HG03354 (cell line): ENCODE measurements around the gene GXYLT2.

Experiments
- ATAC-seq: cut with Tn5 transposase; IDR thresholded peaks from one replicate; pipeline ENCODE4 v1.9.1; 2021; ENCODE audit warnings: mild to moderate bottlenecking; ENCODE audit not compliant: unreplicated experiment, poor library complexity, severe bottlenecking

The GXYLT2 gene, protein sequence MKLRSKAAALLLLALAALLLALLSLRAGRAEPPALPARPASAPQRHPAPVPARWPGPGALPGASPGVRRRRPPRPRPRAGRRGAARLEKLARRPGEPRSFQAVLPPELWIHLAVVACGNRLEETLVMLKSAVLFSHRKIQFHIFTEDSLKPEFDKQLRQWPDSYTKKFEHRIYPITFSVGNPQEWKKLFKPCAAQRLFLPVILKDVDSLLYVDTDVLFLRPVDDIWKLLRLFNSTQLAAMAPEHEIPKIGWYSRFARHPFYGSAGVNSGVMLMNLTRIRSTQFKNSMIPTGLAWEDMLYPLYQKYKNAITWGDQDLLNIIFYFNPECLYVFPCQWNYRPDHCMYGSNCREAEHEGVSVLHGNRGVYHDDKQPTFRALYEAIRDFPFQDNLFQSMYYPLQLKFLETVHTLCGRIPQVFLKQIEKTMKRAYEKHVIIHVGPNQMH

DNA sequence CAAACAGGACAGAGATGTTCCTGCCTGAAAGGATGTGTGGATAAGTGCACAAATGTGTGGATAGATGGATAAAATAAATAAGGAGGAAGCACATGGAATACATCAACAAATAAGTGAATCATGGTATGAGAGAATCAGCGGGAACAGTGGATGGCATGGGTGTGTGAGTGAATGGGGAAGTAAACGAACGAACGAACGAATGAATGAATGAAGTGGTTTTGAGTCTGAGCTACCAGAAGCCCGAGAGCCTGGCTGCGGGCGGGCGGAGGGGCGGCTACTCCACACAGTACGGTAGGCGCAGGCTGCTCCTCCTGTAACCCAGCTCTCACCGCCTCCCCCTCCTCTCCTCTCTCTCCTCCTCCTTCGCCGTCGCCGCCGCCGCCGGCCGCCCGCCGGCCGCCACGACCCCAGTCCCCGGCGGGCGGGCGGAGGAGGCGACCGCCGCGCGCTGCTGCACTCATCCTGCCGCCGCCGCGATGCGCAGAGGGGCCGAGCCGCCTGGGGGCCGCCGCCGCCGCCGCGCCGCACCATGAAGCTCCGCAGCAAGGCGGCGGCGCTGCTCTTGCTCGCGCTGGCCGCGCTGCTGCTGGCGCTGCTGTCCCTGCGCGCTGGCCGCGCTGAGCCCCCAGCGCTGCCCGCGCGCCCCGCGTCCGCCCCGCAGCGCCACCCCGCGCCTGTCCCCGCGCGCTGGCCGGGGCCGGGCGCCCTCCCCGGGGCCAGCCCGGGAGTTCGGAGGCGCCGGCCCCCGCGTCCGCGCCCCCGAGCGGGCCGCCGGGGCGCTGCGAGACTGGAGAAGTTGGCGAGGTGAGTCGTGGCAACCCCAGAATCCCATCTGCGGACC lies at the start of gene GXYLT2:
Gene GXYLT2 (plus strand): TSS at position 342 of the 841 bp plus-strand sequence. CDS start 188 bp downstream, at position 530.
- peak; percentile 62 for ATAC-seq

DNA sequence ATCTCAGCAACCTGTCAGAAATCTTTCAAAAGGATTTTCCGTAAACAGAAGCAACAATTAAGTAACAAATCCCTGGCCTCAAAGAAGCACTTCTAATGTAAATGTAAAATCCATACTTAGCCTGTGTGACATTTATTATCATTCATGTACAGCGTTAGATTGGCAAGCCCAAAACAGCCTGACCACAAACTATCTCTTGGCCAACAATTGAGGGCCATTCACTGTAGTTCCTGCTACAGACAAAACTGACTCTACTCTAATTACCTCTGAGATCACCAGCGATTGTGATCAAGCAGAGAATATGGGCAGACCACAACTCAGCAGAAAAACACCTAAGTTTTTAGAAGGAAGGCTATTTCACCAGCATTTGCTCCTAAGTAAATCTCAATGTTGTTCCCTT lies 48.8 kb upstream of the GXYLT2 start:
- no peak for ATAC-seq

DNA sequence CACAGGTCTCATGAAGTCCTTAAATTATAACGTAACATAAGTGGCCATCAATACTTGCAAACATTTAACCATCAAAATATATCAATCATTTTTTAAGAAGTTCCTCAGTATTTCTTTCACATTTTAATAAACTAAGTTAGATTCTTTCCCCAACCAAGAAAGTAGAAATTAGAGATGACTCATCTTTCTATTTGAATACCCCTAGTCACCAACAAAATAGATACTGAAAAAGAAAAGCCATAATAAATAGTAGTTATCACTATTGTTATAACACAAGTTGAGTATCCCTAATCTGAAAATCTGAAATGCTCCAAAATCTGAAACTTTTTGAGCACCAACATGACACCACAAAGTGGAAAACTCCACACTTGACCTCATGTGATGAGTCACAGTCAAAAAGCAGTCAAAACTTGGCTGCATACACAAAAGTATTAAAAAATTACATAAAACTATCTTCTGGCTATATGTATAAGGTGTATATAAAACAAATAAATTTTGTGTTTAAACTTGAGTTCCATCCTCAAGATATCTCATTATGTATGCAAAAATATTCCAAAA lies 43.3 kb upstream of the GXYLT2 start:
- ATAC-seq, result no peak

DNA sequence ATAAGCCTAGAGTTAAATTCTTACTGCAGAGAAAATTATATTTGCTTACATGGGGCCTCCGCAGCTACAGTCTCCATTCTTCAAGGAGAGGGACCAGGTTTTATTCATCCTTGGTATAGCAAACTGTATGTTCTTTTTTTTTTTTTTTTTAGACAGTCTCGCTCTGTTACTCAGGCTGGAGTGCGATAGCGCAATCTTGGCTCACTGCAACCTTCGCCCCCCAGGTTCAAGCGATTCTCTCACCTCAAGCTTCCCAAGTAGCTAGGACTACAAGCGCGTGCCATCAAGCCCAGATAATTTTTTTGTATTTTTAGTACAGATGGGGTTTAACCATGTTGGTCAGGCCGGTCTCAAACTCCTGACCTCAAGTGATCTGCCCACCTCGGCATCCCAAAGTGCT lies 41.7 kb upstream of the GXYLT2 start:
- no peak for ATAC-seq

DNA sequence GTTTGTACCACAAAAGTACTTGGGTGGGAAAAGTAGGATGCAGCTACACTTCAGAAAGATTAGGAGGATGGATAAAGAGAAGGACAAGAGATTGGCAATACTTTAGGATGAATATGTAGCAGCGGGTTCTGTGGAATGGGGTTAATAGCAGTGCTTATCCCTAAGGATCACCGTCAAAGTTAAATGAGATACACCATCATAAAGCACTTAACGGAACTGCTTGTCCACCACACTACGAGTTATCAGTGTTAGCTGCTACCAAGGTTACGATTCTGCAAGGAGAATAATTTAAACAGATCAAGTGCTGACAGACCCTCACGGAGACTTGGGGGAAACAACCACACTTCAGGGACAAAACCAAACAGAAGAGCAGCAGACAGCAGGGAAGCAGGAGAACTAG lies 40.6 kb upstream of the GXYLT2 start:
- no peak for ATAC-seq

DNA sequence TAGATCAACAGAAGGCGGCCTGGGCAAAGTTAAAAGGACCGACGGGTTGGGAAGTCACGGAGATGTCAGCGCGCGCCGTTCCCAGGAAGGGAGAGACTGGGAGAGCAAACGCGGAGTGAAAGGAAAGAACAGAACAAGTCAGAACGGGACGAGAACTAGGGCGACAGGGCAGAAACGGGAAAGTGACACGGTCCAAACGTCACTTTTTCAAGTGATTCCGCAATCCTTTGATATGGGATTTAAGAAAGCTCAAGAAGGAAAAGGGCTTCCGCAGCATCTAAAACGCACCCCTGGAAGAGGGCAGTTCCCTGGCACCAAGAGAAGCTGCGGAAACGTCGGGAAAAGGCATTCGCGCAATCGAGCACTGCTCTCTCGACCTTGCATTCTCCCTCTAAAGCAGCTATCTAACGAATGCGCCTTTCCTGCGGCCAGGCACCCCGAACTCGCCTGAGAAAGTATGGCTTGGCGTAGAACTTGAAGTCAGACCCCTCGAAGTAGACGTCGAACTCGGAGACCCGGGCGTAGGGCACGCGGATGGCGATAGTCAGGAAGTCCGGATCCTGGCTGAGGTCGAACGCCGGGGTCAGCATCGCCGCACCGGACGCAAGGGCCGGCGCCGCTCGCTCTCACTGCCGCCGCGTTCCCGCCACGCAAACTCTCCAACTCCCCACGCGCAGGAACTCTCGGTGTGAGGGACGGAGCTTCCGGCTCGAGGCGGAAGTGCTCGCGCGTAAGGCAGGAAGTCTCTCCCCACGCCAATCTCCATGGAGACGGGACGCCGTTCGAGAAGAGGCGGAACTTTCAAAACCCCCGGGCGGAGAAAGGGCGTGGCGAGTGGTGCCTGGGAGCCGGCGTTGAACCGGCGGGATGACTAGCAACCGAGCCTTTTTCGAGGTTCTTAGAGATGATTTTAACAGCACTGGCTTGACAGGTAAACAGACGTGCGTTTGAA lies 39.8 kb upstream of the GXYLT2 start, which contains the start of gene SHQ1:
Gene SHQ1 (minus strand): TSS at position 695 of the 952 bp plus-strand sequence. CDS start 105 bp downstream, at position 590.
- peak; percentile 95 for ATAC-seq

DNA sequence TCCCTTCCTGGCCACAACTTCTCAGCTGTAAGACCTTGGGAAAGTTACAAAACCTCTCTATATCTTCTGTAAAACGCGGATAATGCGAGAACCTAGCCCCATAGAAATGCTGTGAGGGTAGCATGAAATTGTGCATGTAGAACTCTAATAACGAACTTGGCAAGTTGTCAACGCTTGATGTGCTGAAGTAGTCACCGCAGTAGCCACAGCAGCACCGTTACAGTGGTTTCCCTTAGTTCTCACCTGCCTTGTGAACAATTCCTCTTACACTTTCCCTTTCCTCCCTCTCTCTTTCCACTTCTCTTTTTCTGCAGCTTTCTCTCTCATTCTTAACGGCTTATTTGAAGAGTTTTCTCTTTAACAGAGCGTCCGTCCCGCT lies 39.2 kb upstream of the GXYLT2 start:
- ATAC-seq, result peak; percentile 40

DNA sequence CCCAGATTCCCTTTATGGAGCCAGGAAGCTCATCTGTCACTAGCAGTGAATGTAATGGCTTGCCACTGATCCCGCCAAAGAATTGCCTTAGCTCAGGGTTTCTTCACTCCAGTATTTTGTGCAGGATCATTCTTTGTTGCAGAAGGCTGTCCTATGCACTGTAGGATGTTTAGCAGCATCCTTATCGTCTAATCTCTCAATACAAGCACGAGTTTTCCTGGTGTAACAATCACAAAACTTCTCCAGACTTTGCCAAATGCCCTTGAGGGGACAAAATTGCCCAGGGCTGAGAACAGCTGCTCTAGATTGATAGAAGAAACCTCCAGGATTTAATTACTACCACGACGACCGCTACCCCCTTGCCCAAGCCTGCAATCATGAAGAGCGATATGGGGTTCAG lies 32.8 kb upstream of the GXYLT2 start:
- no peak for ATAC-seq

DNA sequence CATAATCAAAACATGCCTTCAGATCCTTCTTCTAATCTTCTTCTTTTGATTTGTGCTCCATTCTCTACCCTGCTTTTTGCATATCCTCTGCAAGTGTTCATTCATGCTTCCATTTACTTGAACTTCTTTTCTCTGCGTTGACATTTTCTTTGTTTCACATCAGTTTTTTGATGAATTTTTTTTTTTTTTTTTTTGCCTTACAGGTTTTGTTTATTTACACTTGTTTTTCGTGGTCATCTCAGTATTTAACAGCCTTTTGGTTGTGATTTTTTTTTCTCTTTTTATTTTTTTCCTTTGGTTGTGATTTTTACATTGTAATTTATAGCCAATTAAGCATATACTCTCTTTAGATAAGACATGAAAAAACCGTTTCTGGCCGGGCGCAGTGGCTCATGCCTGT lies 27.8 kb upstream of the GXYLT2 start:
- no peak for ATAC-seq

DNA sequence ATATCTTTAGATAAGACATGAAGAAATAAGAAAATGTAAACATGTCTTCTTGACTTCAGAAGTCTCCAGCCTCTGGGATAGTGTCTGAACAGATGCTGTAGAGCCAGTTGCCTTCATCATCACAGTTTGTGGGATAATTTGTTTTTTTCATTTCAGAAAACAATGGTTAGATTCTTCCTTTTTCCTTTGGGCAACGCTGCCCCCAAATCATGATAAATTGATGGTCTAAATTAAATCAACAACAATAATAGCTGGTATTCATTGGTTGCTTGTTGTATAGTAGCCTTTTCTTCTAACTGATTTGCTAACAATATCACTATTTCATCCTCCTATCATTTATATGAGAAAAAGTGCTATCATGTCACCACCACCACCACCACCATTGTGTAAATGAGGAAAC lies 27.0 kb upstream of the GXYLT2 start:
- no peak for ATAC-seq

DNA sequence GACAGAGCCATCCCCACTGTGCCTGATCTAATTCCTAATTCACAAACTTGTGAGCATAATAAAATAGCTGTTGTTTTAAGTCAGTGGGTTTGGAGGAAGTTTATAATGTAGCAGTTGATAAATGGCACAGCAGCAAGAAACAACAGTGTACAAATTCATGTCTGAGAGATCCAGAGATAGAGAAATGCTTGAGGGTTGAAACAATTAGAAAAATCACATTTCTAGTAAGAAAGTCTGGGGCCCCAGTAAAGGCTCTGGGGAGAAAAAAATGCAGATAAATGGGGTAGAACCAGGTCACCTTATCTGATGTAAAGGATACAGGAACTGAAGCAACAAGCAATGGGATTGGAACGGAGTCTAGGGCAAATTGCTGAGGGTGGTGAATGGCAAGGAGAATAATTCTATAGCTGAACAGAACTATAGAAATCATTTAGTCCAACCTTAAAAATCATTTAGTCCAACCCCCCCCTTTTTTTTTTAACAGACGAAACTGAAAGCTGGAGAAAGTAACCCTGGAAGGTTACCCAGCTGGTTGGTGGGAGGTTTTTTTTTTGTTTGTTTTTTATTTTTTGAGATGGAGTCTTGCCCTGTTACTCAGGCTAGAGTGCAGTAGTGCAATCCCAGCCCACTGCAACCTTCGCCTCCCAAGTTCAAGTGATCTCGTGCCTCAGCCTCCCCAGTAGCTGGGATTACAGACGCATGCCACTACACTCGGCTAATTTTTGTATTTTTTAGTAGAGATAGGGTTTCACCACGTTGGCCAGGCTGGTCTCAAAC lies 25.3 kb upstream of the GXYLT2 start:
- no peak for ATAC-seq

DNA sequence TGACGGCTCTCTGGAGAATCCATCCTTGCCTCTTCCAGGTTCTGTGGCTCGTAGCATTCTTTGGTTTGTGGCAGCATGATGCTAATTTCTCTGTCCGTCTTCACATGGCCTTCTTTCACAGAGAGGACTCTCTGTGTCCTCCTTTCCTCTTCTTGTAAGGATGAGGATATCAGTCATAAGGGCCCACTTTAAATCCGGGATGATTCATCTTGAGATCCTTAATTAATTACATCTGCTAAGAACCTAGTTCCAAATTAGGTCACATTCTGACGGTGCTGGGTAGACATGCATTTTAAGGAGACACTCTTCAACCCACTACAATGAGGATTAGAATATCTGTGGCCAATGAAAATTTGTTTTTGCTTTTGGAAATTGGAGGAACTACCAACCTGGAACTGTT lies 15.7 kb upstream of the GXYLT2 start:
- no peak for ATAC-seq

DNA sequence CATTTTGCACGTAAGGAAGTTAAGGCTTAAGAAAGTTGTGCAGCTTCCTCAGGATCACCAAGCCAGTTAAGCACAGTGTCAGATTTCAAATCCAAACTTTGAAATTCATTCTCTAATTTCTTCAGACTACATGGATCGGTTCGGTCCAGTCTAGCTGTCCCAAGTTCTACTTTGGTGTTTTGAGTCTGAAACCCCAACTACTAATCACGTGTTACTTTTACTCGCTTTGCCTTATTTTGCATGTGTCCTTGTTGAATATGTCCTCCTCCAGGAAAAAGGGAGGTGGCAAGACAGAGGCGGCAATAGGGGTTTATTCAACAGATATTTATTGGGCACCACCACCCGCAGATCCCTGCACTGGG lies 522 bp upstream of the GXYLT2 start:
- ATAC-seq, result no peak

DNA sequence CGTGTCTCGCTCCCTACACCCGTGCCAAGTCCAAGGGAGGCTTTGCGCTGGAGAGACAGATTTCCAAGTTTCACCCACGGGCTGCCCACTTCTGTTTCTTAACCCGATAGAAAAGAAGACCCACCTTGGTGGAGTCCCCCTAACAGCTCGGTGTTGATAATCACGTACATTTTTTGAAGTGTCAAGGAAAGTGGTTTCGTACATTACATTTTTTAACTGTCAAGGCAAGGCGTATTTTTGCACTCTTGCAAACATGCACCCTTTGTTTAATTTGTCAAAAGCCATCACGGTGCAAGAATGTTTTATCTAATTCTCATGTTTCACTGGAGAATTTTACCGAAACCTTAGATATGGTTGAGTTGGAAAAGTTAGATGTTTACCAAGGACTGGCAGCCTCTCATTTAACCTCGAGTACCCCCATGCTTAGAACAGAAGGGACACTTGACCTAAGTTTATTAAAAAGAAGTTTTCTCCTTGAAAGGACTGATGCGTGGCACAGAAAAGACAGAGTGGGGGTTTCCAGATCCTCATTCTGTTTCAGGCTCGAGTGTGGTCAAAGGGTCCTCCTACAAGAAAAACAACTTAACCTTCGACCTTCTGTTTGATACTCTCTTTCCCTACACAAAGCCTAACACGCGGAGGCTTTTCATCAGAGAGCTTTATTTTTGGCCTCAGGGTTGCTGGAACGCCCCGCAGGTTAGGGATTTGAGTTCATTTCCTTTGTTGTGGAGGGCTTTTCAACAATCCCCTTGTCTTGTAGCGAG lies 882 bp downstream of the GXYLT2 start:
- no peak for ATAC-seq

DNA sequence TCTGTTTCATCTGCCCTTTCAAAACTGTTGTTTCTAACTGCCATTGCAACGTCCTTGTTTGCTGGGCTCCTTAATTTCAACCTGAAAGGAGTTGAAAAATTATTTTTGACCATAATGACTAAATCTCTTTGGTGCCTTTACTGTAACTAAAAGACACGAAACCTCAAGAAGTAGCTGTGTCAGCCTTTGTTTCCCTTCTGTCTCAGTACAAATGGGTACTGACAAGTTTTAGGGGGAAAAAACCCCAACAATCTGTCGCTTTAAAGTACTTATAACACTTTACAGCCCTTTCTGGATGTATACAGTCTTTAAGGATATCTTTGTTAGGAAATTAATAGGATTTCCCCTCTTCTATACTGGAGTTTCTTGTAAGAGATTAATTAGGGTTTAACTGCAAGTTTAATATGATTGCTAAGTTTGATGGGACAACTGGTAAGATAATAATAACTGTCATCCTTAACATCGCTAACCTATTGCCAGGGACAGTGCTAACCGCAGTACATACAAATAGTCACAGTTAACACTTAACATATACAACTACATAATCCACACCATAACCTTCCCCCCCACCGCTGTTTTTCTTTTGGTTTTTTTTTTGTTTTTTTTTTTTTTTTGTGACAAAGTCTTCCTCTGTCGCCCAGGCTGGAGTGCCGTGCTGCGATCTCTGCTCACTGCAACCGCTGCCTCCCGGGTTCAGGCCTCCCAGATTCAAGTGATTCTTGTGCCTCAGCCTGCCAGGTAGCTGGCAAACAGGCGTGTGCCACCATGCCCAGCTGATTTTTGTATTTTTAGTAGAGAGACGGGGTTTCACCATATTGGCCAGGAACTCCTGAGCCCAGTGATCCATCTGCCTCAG lies 1.7 kb downstream of the GXYLT2 start:
- no peak for ATAC-seq

DNA sequence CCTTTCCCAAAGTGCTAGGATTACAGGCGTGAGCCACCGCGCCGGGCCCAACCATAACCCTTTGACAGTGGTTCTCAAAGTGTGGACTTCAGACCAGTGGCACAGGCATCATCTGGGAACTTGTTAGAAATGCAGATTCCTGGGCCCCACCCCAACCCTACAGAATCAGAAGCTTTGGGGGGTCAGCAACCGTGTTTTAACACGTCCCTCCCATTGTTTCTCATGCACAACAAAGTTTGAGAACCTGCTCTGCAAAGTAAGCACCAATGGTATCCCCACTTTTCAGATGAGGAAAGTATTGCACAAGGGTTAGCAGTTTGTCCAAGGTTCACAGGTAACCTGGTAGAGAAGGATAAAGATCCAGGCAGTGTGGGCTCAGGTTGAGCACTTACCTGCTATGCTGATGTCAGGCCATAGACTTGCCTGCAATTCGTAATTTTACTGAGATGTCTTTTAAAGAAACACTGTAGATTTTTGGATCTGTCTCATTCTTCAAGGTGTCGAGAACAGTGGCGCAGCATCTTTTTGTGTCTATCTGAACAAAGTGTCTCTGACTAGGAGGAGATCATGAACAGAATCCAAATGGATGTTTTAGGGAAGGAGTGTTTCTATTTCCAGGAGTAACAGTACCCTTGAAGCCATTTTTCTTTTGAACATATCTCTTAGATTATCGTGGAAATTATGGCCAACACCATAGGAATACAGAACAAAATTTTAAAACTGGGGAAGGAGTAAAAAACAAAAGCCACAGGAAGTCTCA lies 2.5 kb downstream of the GXYLT2 start:
- ATAC-seq, result no peak
